Activated naive CD4-positive, alpha-beta T cell treated with anti-CD3 and anti-CD28 coated beads, Interleukin-2, amount 10 ng/mL, durations not matched to agents 5 hours and 36 hours (primary cell): ENCODE measurements around the gene PRKAG1. TPM values are rescaled to one million over a fixed set of nuclear protein-coding genes. Genes with fewer than 3 reads are reported as not detected.

Experiments
- total RNA-seq, 2 experiments: library from RNA; stranded (reverse); gene quantifications; one replicate each; pipeline ENCODE4 v1.2.3, GENCODE V29; 2021

PRKAG1 gene
- 10 to 100 TPM; 60.9 to 61.5 TPM for total RNA-seq

DNA sequence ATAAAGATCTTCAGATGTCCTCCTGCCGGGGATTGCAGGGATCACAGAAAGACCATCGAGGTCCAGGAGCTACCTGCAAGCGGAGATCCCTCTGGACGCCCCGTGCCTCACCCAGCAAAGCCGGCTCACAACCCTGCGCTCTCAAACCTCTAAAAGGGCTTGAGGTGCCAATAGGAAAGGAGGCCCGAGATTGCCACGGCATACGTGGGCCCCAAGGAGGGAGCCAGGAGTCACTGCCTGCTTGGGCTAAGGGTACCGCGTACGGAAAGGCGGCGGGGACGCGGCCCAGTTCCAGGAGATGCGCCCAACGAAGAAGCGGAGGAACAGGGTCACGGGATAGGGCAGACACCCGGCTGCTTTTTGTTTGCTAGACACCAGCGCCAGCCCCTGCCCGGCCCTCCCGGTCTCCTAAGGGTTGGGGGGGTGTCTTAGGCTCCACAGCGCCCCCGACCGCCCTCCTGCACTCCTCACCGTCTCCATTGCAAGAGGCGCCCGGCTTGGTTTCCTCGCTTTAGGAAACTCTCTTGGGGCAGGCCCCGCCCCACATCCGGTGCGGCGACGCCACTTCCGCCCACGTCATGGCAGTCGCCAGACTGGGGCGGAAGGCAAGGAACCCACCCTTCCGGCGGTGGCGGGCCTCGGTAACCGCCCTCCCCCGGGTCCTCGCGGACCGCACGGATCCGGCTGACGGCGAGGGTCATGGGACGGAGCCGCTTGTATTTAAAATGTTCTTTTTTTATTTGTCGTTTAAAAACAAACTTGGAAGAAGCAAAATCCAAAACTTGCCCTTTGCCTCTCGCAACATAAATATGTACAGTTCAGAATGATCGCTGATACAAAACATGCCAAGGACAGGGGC is at the start of gene PRKAG1:
Gene PRKAG1, minus strand, starts transcription at position 516 of the 859 bp plus-strand sequence. Its CDS starts 36 bp downstream, at position 480.

GRCh38 chr12:49060237-49061156 is 41.9 kb upstream of the PRKAG1 start, which contains the start of gene KMT2D:
KMT2D (minus strand) TSS chr12:49060794; CDS start chr12:49055324, 5,470 bp downstream.

DNA sequence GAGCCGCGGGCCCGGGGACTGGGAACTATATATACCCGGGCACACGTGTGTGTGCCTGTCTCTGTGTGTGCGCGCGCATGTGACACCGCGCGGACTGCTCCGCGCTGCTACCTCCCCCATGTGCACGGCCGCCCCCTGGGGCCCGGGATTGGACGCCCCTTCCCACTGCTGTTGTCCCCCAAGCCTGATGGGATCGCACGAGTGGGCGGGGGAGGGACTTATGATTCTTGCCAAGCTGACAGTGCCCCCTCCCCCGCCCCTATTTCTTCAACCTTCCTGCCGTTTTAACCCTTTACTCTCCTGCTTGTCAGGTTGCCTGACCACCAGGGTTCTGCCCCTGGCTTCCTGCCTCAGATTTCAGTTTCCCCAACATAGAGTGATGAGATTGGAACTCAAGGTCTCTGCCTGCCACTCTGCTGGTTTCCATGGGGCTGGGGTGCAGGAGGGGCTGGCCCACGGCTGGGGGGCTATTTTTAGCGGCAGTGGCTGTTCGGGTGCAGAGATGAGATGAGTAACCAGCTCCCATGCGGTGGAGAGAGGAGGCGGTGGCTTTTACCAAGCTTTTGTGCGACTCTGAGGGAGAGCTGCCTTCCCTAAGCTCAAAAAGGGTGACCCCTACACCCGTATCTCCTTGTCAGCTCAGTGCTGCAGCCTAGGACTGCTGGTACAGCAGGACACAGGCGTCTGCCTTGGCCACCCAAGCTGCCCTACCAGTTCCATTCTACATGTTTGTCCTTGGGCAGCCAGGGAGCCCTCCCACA is 19.0 kb downstream of the PRKAG1 start, which contains the start of gene DDN:
Gene DDN, minus strand, starts transcription at position 5 of the 761 bp plus-strand sequence. CDS start 88 bp downstream, outside the sequence.

GRCh38 chr12:48978291-48978740 is 40.3 kb downstream of the PRKAG1 start, which contains the start of gene WNT1:
WNT1 (plus strand) TSS chr12:48978322; CDS start chr12:48978651, 329 bp downstream.

DNA sequence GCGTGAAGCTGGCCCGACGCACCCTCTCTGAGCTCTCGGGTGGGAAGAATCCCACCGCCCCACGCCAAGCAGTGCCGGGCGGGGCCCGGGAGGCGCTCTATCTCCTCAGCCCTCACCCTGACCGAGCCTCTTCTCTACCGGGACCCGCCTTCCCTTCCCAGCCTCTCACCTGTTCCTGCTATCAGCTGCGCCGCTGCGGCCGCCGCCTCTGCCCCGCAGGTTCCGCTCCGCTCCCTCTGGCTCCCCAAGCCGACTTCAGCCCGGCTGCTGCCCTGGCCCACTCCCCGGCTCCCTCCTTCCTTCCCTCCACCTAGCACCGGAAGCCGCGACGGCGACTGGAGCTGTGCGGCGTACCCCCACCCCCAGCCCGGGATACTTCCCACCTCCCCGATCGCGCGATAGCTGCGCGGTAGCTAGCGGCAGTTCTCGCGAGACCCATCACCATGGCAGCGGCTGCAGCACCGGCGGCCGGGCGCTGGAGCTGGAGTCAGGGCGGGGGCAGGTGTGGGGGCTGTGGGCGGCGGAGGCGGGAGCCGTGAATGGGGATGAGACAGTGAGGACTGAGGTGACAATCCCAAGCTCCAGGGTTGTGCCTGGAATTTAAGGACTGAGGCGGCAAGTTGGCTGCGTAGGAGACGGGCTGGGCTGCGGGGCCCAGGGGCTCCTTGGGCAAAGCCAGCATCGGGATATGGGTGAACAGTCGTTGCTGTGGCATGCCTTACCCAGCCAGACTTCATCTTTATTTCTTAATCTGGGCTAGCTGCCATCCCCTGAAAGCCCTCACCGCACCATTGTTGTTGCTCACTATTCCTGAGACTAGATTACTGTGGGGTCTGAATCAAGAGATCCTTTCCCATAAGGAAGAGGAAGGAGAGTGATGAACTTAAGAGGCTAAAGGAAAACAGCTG is 61.2 kb downstream of the PRKAG1 start, which contains the start of gene ARF3:
Gene ARF3, minus strand, starts transcription at position 347 of the 908 bp plus-strand sequence. CDS start 16,392 bp downstream, outside the sequence.

Other genes with a start within 250 kb of the PRKAG1 start
- gene ADCY6, start 229.7 kb downstream of the PRKAG1 start, total RNA-seq: under 1 TPM in 1 of 2 experiments, not detected in 1; 0.03 TPM
- gene CACNB3, start 200.3 kb downstream of the PRKAG1 start, total RNA-seq: 10 to 100 TPM; 20.5 to 20.6 TPM
- 100 to 1,000 TPM; 117 to 122 TPM for gene DDX23, start 166.6 kb downstream of the PRKAG1 start, total RNA-seq
- gene RND1, start 152.9 kb downstream of the PRKAG1 start, total RNA-seq: 1 to 10 TPM; 1.2 to 1.8 TPM
- gene FKBP11, start 93.3 kb downstream of the PRKAG1 start, total RNA-seq: 10 to 100 TPM; 46.9 TPM
- 100 to 1,000 TPM; 100 to 101 TPM for gene ARF3, start 61.3 kb downstream of the PRKAG1 start, total RNA-seq
- 1 to 10 TPM; 4.6 to 5.2 TPM for gene WNT10B, start 47.0 kb downstream of the PRKAG1 start, total RNA-seq
- under 1 TPM; 0.72 to 0.73 TPM for gene WNT1, start 40.5 kb downstream of the PRKAG1 start, total RNA-seq
- gene DDN, start 19.4 kb downstream of the PRKAG1 start, total RNA-seq: under 1 TPM; 0.10 to 0.17 TPM
- gene KMT2D, start 42.0 kb upstream of the PRKAG1 start, total RNA-seq: 10 to 100 TPM; 94.9 to 98.9 TPM
- gene RHEBL1, start 51.2 kb upstream of the PRKAG1 start, total RNA-seq: 1 to 10 TPM; 6.6 to 8.4 TPM
- under 1 TPM; 0.10 to 0.24 TPM for gene DHH, start 76.0 kb upstream of the PRKAG1 start, total RNA-seq
- 10 to 100 TPM; 72.5 to 76.4 TPM for gene LMBR1L, start 92.1 kb upstream of the PRKAG1 start, total RNA-seq
- gene TUBA1B, start 112.6 kb upstream of the PRKAG1 start, total RNA-seq: 1,000 to 10,000 TPM; 1,312 to 1,402 TPM
- gene TUBA1A, start 170.3 kb upstream of the PRKAG1 start, total RNA-seq: 10 to 100 TPM; 79.3 to 80.2 TPM
- gene TUBA1C, start 246.3 kb upstream of the PRKAG1 start, total RNA-seq: 100 to 1,000 TPM; 167 to 171 TPM